HCT116 (cell line): ENCODE data around the gene ZNF691.
"Not testable (repeated sequence)": the region's sequence is repeated elsewhere in the genome, so short reads cannot be mapped to it uniquely, and the experiment has no call there.

Source experiments
- EGR1 ChIP-seq: IDR thresholded peaks from 2 replicates; pipeline ENCODE4 v1.6.1; 2012; ENCODE audit warnings: low read depth
- TCF7L2 ChIP-seq: IDR thresholded peaks from 2 replicates; pipeline ENCODE4 v1.7.0; 2011; ENCODE audit warnings: borderline replicate concordance, inconsistent platforms; ENCODE audit not compliant: insufficient read depth, insufficient read length; ENCODE audit errors: extremely low read depth

DNA sequence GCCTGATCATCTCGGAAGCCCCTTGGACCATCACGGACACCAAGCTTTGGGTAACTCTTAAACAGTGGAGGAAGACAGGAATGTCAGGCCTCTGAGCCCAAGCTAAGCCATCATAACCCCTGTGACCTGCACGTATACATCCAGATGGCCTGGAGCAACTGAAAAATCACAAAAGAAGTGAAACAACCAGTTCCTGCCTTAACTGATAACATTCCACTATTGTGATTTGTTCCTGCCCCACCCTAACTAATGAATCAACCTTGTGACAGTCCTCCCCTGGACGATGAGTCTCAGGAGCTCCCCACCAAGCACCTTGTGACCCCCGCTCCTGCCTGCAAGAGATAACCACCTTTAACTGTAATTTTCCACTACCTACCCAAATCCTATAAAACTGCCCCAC is 13.0 kb downstream of the ZNF691 start:
- not testable (repeated sequence) for TF ChIP-seq TCF7L2, EGR1
